HCT116 (cell line): ENCODE data around the gene PRSS58. TPM values are rescaled to one million over a fixed set of nuclear protein-coding genes. Genes with fewer than 3 reads are reported as not detected.

Experiments
- ATAC-seq: fragments of 200-7000 bp; cut with Tn5 transposase; 2 replicates; pipeline ENCODE4 v1.9.1; 2020; ENCODE audit warnings: mild to moderate bottlenecking, moderate library complexity
- BruUV-seq: library from RNA; stranded (reverse); fragments of 400-500 nt; replicated peaks from 2 replicates; lab custom pipeline; 2021; lab: Mats Ljungman, UMichigan
- CTCF ChIA-PET: fragments of 300-600 bp; sonication (Branson Sonifier 250); formaldehyde crosslinking; loops from one replicate; lab custom pipeline; 2021; ENCODE audit warnings: antibody characterized with exemption; lab: Charles Lee
- POLR2A ChIA-PET: fragments of 300-600, 350-600 bp; sonication (Branson Sonifier 250); formaldehyde crosslinking; loops from one replicate; lab custom pipeline; 2021; ENCODE audit warnings: antibody characterized with exemption; lab: Charles Lee
- RAD21 ChIA-PET, 2 experiments: fragments of 300-600 bp; sonication (Branson Sonifier 250); formaldehyde crosslinking; loops; one replicate each; lab custom pipeline; 2023; ENCODE audit warnings: low total read pairs in 2 of 2; ENCODE audit not compliant: uncharacterized antibody in 2 of 2, unreplicated experiment in 2 of 2, low non-redundant PET in 1 of 2; lab: Charles Lee
- DNase-seq: peaks from one replicate; pipeline ENCODE4 v3.0.0-alpha.2; 2010; ENCODE audit warnings: low read depth, low spot score
- H2AFZ ChIP-seq: fragments of 200-600 bp; shearing (Covaris generic), sonication (generic); 2 replicates; pipeline ENCODE4 v1.6.1; 2017; ENCODE audit warnings: low read depth, mixed run types, mixed read lengths, antibody characterized with exemption, low read length; ENCODE audit not compliant: poor library complexity, severe bottlenecking
- H3K27ac ChIP-seq: 2 replicates; pipeline ENCODE4 v1.5.1; 2012; ENCODE audit warnings: low read depth, low read length
- H3K27me3 ChIP-seq: fragments of 200-600 bp; sonication (generic); 2 replicates; pipeline ENCODE4 v1.6.1; 2016; ENCODE audit warnings: mixed run types, low read length, mixed read lengths; ENCODE audit not compliant: insufficient read depth
- H3K36me3 ChIP-seq, 2 experiments: fragments of 200-500 bp in 1 of 2; fragments of 200-600 bp in 1 of 2; sonication (Bioruptor generic) in 1 of 2; sonication (generic) in 1 of 2; 2 replicates each; pipeline versions ENCODE4 v1.5.1 to v1.6.1; 2014 to 2016; ENCODE audit warnings: low read length in 2 of 2, inconsistent platforms in 1 of 2, mixed read lengths in 1 of 2, mixed run types in 1 of 2; ENCODE audit not compliant: insufficient read depth in 2 of 2, control insufficient read depth in 1 of 2
- H3K4me1 ChIP-seq, 2 experiments: fragments of 200-600 bp in 1 of 2; sonication (generic) in 1 of 2; 2 replicates each; pipeline versions ENCODE4 v1.5.1 to v1.6.1; 2012 to 2017; ENCODE audit warnings: low read length in 2 of 2, inconsistent platforms in 1 of 2, mild to moderate bottlenecking in 1 of 2, mixed read lengths in 1 of 2, mixed run types in 1 of 2, moderate library complexity in 1 of 2; ENCODE audit not compliant: insufficient read depth in 2 of 2, control insufficient read depth in 1 of 2
- H3K4me2 ChIP-seq: fragments of 200-600 bp; sonication (generic); 2 replicates; pipeline ENCODE4 v1.6.1; 2017; ENCODE audit warnings: mixed run types, low read length, mixed read lengths
- H3K4me3 ChIP-seq, 2 experiments: fragments of 200-600 bp in 1 of 2; sonication (generic) in 1 of 2; replicated peaks in 1 of 2; 2 replicates each; pipeline ENCODE4 v1.5.1; 2011 to 2016; ENCODE audit warnings: low read length in 2 of 2, control low read depth in 1 of 2, low read depth in 1 of 2, mild to moderate bottlenecking in 1 of 2, mixed read lengths in 1 of 2, mixed run types in 1 of 2
- H3K79me2 ChIP-seq: fragments of 200-600 bp; sonication (generic); 2 replicates; pipeline ENCODE4 v1.6.1; 2017; ENCODE audit warnings: mild to moderate bottlenecking, mixed run types, low read length, moderate library complexity, mixed read lengths; ENCODE audit not compliant: insufficient read depth
- H3K9ac ChIP-seq: fragments of 200-600 bp; sonication (generic); 2 replicates; pipeline ENCODE4 v1.6.1; 2016; ENCODE audit warnings: low read length, mixed read lengths
- H3K9me2 ChIP-seq: fragments of 200-600 bp; sonication (generic), shearing (Covaris generic); 2 replicates; pipeline ENCODE4 v1.6.1; 2017; ENCODE audit warnings: mixed run types, mild to moderate bottlenecking, moderate library complexity; ENCODE audit not compliant: insufficient read depth
- H3K9me3 ChIP-seq, 2 experiments: fragments of 200-500 bp in 1 of 2; fragments of 200-600 bp in 1 of 2; sonication (Bioruptor generic) in 1 of 2; sonication (generic) in 1 of 2; 2 replicates each; pipeline ENCODE4 v1.6.1; 2014 to 2017; ENCODE audit warnings: low read length in 2 of 2, mixed read lengths in 2 of 2, inconsistent platforms in 1 of 2, low read depth in 1 of 2, mild to moderate bottlenecking in 1 of 2, mixed run types in 1 of 2, moderate library complexity in 1 of 2; ENCODE audit not compliant: control insufficient read depth in 1 of 2, insufficient read depth in 1 of 2
- H4K20me1 ChIP-seq: fragments of 200-600 bp; sonication (generic), shearing (Covaris generic); 2 replicates; pipeline ENCODE4 v1.6.1; 2017; ENCODE audit warnings: mixed run types, mild to moderate bottlenecking, moderate library complexity; ENCODE audit not compliant: insufficient read depth
- CBX3 ChIP-seq: IDR thresholded peaks from 2 replicates; pipeline ENCODE4 v1.6.1; 2012; ENCODE audit warnings: low read depth
- CEBPB ChIP-seq: IDR thresholded peaks from 2 replicates; pipeline ENCODE4 v1.6.1; 2012; ENCODE audit warnings: low read depth
- ELF1 ChIP-seq: IDR thresholded peaks from 2 replicates; pipeline ENCODE4 v1.6.1; 2012; ENCODE audit warnings: low read depth, borderline replicate concordance
- EZH2 ChIP-seq: fragments of 200-600 bp; sonication (generic); IDR thresholded peaks from 2 replicates; pipeline ENCODE4 v1.6.1; 2017; ENCODE audit warnings: antibody characterized with exemption, mixed run types
- EZH2phosphoT487 ChIP-seq: fragments of 200-600 bp; IDR thresholded peaks from 2 replicates; pipeline ENCODE4 v1.6.1; 2018; ENCODE audit warnings: antibody characterized with exemption, borderline replicate concordance
- POLR2AphosphoS5 ChIP-seq: IDR thresholded peaks from 2 replicates; pipeline ENCODE4 v1.6.1; 2011; ENCODE audit warnings: mild to moderate bottlenecking, low read depth, low read length, moderate library complexity
- RAD21 ChIP-seq: IDR thresholded peaks from 2 replicates; pipeline ENCODE4 v1.6.1; 2012; ENCODE audit warnings: low read depth, mild to moderate bottlenecking
- SIN3A ChIP-seq: IDR thresholded peaks from 2 replicates; pipeline ENCODE4 v1.6.1; 2012; ENCODE audit warnings: low read depth
- SRF ChIP-seq: IDR thresholded peaks from 2 replicates; pipeline ENCODE4 v1.6.1; 2012; ENCODE audit warnings: low read depth
- TCF7L2 ChIP-seq: IDR thresholded peaks from 2 replicates; pipeline ENCODE4 v1.7.0; 2011; ENCODE audit warnings: borderline replicate concordance, inconsistent platforms; ENCODE audit not compliant: insufficient read depth, insufficient read length; ENCODE audit errors: extremely low read depth
- YY1 ChIP-seq: IDR thresholded peaks from 2 replicates; pipeline ENCODE4 v1.6.1; 2011; ENCODE audit warnings: low read length, low read depth, moderate library complexity, mild to moderate bottlenecking; ENCODE audit not compliant: insufficient replicate concordance; ENCODE audit errors: extremely low read depth
- ZFX ChIP-seq: fragments of 450-650 bp; IDR thresholded peaks from 2 replicates; pipeline ENCODE4 v1.6.1; 2017
- ZNF274 ChIP-seq: fragments of 200-500 bp; sonication (Bioruptor generic); IDR thresholded peaks from 2 replicates; pipeline ENCODE4 v1.6.1; 2014; ENCODE audit warnings: mild to moderate bottlenecking, low read depth, low read length, inconsistent platforms
- intact Hi-C: fragments of 100-400 bp; cut with micrococcal nuclease; formaldehyde crosslinking; loops from 2 replicates; pipeline ENCODE4 v1.10.0; 2022
- total RNA-seq: library from RNA; stranded (reverse); gene quantifications from one replicate; pipeline ENCODE4 v1.2.1, GENCODE V29; 2021; ENCODE audit not compliant: unreplicated experiment
- TF ChIP-seq, protein P1 (sequence below): IDR thresholded peaks from 2 replicates; pipeline ENCODE4 v1.6.1; 2012
- TF ChIP-seq, protein P2 (sequence below): IDR thresholded peaks from 2 replicates; pipeline ENCODE4 v1.6.1; 2012
- TF ChIP-seq, protein P3 (sequence below): IDR thresholded peaks from 2 replicates; pipeline ENCODE4 v1.6.1; 2012; ENCODE audit warnings: low read depth

PRSS58 gene
- total RNA-seq, 1 experiment from 2014 or later: not detected

- POLR2A ChIA-PET: no interaction called here
- CTCF ChIA-PET: no interaction called here
These were observed 7.2 kb downstream of the PRSS58 start for GRCh38 chr7:142250705-142251104.

GRCh38 chr7:142249918-142250317 lies 7.9 kb downstream of the PRSS58 start:
- H3K9me2 ChIP-seq: no peaks in the 10 kb centered on the region

More at GRCh38 chr7:142250705-142251104, 7.2 kb downstream of the PRSS58 start:
- Histone ChIP-seq H3K79me2 (no peaks in the 10 kb centered on the region), H3K27ac (no peak overlapping the region), H3K9me3 (no peaks in the 10 kb centered on the region), H3K9ac (no peak overlapping the region), H3K9me2 (no peaks in the 10 kb centered on the region), H3K4me2 (no peak overlapping the region), H2AFZ (no peak overlapping the region), H3K4me1 (no peaks in the 10 kb centered on the region), H4K20me1 (no peaks in the 10 kb centered on the region), H3K4me3 (no peak overlapping the region), H3K36me3 (no peaks in the 10 kb centered on the region), H3K27me3 (no peaks in the 10 kb centered on the region; the same call in 1 of the 2 replicates)
- TF ChIP-seq YY1 (no peak), ZNF274 (no peak)
- RAD21 ChIA-PET: no interaction called here
- ATAC-seq (no peak), DNase-seq (no peak)
- intact Hi-C loops: no loop called here
- BruUV-seq: no TSS peak

More at GRCh38 chr7:142249918-142250317, 7.9 kb downstream of the PRSS58 start:
- intact Hi-C loops: no loop called here
- Histone ChIP-seq H3K4me1 (no peaks in the 10 kb centered on the region), H3K9me3 (no peaks in the 10 kb centered on the region), H3K79me2 (no peaks in the 10 kb centered on the region), H2AFZ (no peak overlapping the region)
- ATAC-seq (no peak), DNase-seq (no peak)
- TF ChIP-seq CEBPB (no peak), EZH2 (no peak), SRF (no peak), ELF1 (no peak), POLR2AphosphoS5 (no peak), TCF7L2 (no peak), SIN3A (no peak), CBX3 (no peak), ZFX (no peak), EZH2phosphoT487 (no peak), YY1 (no peak), RAD21 (no peak), ZNF274 (no peak)
- TF ChIP-seq, protein P1, sequence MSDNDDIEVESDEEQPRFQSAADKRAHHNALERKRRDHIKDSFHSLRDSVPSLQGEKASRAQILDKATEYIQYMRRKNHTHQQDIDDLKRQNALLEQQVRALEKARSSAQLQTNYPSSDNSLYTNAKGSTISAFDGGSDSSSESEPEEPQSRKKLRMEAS: no peak
- TF ChIP-seq, protein P2, sequence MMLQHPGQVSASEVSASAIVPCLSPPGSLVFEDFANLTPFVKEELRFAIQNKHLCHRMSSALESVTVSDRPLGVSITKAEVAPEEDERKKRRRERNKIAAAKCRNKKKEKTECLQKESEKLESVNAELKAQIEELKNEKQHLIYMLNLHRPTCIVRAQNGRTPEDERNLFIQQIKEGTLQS: no peak
- TF ChIP-seq, protein P3, sequence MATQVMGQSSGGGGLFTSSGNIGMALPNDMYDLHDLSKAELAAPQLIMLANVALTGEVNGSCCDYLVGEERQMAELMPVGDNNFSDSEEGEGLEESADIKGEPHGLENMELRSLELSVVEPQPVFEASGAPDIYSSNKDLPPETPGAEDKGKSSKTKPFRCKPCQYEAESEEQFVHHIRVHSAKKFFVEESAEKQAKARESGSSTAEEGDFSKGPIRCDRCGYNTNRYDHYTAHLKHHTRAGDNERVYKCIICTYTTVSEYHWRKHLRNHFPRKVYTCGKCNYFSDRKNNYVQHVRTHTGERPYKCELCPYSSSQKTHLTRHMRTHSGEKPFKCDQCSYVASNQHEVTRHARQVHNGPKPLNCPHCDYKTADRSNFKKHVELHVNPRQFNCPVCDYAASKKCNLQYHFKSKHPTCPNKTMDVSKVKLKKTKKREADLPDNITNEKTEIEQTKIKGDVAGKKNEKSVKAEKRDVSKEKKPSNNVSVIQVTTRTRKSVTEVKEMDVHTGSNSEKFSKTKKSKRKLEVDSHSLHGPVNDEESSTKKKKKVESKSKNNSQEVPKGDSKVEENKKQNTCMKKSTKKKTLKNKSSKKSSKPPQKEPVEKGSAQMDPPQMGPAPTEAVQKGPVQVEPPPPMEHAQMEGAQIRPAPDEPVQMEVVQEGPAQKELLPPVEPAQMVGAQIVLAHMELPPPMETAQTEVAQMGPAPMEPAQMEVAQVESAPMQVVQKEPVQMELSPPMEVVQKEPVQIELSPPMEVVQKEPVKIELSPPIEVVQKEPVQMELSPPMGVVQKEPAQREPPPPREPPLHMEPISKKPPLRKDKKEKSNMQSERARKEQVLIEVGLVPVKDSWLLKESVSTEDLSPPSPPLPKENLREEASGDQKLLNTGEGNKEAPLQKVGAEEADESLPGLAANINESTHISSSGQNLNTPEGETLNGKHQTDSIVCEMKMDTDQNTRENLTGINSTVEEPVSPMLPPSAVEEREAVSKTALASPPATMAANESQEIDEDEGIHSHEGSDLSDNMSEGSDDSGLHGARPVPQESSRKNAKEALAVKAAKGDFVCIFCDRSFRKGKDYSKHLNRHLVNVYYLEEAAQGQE: no peak
- TF ChIP-seq, all 23 proteins: peak for 0
- Histone ChIP-seq H3K27ac (no peak overlapping the region), H3K4me2 (no peak overlapping the region), H3K36me3 (no peaks in the 10 kb centered on the region), H3K4me3 (no peak overlapping the region), H4K20me1 (no peaks in the 10 kb centered on the region), H3K27me3 (no peaks in the 10 kb centered on the region; the same call in 1 of the 2 replicates), H3K9ac (no peak overlapping the region)
- RAD21 ChIA-PET: no interaction called here
- CTCF ChIA-PET: no interaction called here
- POLR2A ChIA-PET: no interaction called here
- no TSS peak for BruUV-seq
